Activated T-cell treated with anti-CD3 and anti-CD28 coated beads for 1 hour (primary cell): ENCODE measurements around the gene FCRL6.
A peak's percentile ranks its signal among the peaks of the same experiment; 100 is the strongest.

ENCODE experiments used
- DNase-seq: peaks from one replicate; pipeline ENCODE4 v3.0.0-alpha.2; 2020; ENCODE audit warnings: low read depth

FCRL6 gene

GRCh38 chr1:159799446-159799985, 2.6 kb upstream of the FCRL6 start:
- DNase-seq: no peak

- DNase-seq: peak; percentile 12
Observed at GRCh38 chr1:159800177-159800930, 1.8 kb upstream of the FCRL6 start.

GRCh38 chr1:159803956-159804689, 2.0 kb downstream of the FCRL6 start:
- DNase-seq: no peak

- no peak for DNase-seq
Observed at GRCh38 chr1:159804924-159805323, 2.8 kb downstream of the FCRL6 start.

GRCh38 chr1:159815926-159816325, 13.8 kb downstream of the FCRL6 start:
- no peak for DNase-seq

- DNase-seq: no peak
Observed at GRCh38 chr1:159817276-159818041, 15.3 kb downstream of the FCRL6 start.

- DNase-seq: no peak
Observed at GRCh38 chr1:159821171-159821867, 19.2 kb downstream of the FCRL6 start.

GRCh38 chr1:159823406-159823805, 21.2 kb downstream of the FCRL6 start:
- no peak for DNase-seq

GRCh38 chr1:159825564-159825963, 23.4 kb downstream of the FCRL6 start:
- no peak for DNase-seq

- DNase-seq: peak; percentile 11
Observed at GRCh38 chr1:159826441-159827101, 24.4 kb downstream of the FCRL6 start, which contains the start of gene SLAMF8. Gene SLAMF8 (plus strand): TSS chr1:159826873. CDS start chr1:159826899, 26 bp downstream.

- DNase-seq: no peak
Observed at GRCh38 chr1:159827102-159827490, 24.9 kb downstream of the FCRL6 start.

GRCh38 chr1:159827549-159827948, 25.4 kb downstream of the FCRL6 start:
- DNase-seq: no peak

- DNase-seq: no peak
Observed at GRCh38 chr1:159828176-159828575, 26.0 kb downstream of the FCRL6 start.

GRCh38 chr1:159828581-159829272, 26.6 kb downstream of the FCRL6 start:
- DNase-seq: no peak

- no peak for DNase-seq
Observed at GRCh38 chr1:159829273-159829634, 27.1 kb downstream of the FCRL6 start.

- DNase-seq: no peak
Observed at GRCh38 chr1:159829822-159830465, 27.8 kb downstream of the FCRL6 start.

- DNase-seq: no peak
Observed at GRCh38 chr1:159830722-159831121, 28.6 kb downstream of the FCRL6 start.

GRCh38 chr1:159831412-159832141, 29.4 kb downstream of the FCRL6 start:
- DNase-seq: no peak

GRCh38 chr1:159832309-159832708, 30.1 kb downstream of the FCRL6 start:
- no peak for DNase-seq
